ENCODE measurements around the gene CHD9.

DNA sequence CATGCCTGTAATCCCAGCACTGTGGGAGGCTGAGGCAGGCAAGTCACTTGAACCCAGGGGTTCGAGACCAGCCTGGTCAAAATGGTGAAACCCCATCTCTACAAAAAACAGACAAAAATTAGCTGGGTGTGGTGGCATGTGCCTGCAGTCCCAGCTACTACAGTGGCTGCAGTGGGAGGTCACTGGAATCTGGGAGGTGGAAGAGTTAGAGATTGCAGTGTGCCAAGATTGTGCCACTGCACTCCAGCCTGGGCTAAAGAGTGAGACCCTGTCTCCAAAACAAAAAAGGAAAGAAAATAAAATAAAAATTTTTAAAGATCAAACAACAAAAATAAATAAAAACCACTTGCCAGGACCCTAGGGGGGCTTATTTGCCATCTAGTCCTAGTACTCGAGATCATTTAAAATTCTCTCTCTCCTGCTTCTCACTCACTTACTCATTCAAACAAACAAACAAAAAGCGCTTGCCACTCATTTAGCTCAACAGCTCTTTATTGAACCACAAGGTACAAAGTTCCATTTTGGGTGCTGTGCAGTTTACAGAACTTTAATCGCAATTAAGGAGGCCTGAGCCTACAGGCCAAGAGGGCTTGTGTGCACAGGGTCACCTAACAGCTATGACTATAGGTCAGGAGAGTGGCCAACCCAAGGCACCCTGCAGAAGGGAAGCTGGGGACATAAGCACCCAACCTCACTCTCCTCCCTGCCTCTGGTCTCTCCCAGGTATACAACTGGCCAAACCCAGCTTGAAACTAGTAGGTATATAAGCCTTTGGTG, 6.5 kb upstream of the CHD9 start:
- TF ChIP-seq TAF15 (IDR thresholded peaks at IDR 0.05; ENCODE audit: low read depth, low read length) (no peak), JUN (IDR thresholded peaks at IDR 0.05; ENCODE audit: borderline replicate concordance, low read depth, low read length) (no peak), JUN (CRISPR knock-in tag; IDR thresholded peaks at IDR 0.05; ENCODE audit: borderline replicate concordance) (no peak), KLF13 (tag; IDR thresholded peaks at IDR 0.05; ENCODE audit: borderline replicate concordance, low read depth) (no peak), NFIC (IDR thresholded peaks at IDR 0.05) (no peak), TAF1 (IDR thresholded peaks at IDR 0.05; ENCODE audit: control insufficient read depth, extremely low read depth, insufficient read depth, low read length, severe bottlenecking) (no peak)
